ENCODE results near the gene SDR42E2. TPM values are rescaled to one million over a fixed set of nuclear protein-coding genes. Genes with fewer than 3 reads are reported as not detected.

SDR42E2 gene
- total and polyA plus RNA-seq, 4 donors: 0.07 TPM; not detected in 3

DNA sequence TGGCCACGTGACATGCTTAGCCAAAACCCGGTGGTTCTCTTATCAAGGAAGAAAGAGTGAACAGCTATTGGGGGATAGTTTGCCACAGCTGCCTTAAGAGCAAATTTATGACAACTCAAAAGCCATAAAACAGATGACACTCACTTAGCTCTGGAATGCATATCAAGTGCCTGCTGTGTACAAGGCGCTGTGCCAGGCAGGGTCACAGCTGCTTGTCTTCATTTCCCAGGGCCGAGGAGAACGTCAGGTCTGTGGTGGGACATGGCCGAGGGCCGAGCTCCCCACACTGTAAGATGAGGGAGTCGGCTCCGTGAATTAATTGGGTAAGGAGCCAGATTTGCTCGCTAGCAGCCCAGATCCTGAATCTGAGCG is 57.7 kb downstream of the SDR42E2 start:
- Histone ChIP-seq H3K4me3 (ENCODE audit: low read depth in 1 of 3, low read length in 3 of 3) (no peak overlapping the region), H3K27ac (ENCODE audit: low read depth in 1 of 2, low read length in 2 of 2) (peak overlapping the region in 1 of 2 donors; percentile 80), H3K36me3 (ENCODE audit: control insufficient read depth in 4 of 4, insufficient read depth in 3 of 4, low read depth in 1 of 4, low read length in 3 of 4) (no peaks in the 10 kb centered on the region), H3K27me3 (ENCODE audit: control insufficient read depth in 4 of 4, insufficient read depth in 4 of 4, low read length in 3 of 4) (no peaks in the 10 kb centered on the region), H3K9me3 (ENCODE audit: control insufficient read depth in 4 of 4, low read length in 3 of 4) (no peaks in the 10 kb centered on the region), H3K4me1 (ENCODE audit: control insufficient read depth in 4 of 4, insufficient read depth in 4 of 4, low read length in 3 of 4) (peaks cover 2 to 16% (median 6%) of the 10 kb centered on the region in 4 donors), H3K9ac (ENCODE audit: low read depth in 1 of 2, low read length in 2 of 2) (no peak overlapping the region)
- WGBS: 78% methylated on average over 11 of the region's 11 CpGs
- no peak for DNase-seq (ENCODE audit: low spot score)
- TF ChIP-seq RAD21 (IDR thresholded peaks at IDR 0.05) (no peak), JUND (IDR thresholded peaks at IDR 0.05) (no peak), NR2F2 (IDR thresholded peaks at IDR 0.05) (no peak), GABPA (IDR thresholded peaks at IDR 0.05 in 1 of 2, conservative IDR thresholded peaks at IDR 0.05 in 1 of 2) (no peak), HNF4G (IDR thresholded peaks at IDR 0.05) (no peak), TAF1 (conservative IDR thresholded peaks at IDR 0.05) (no peak), EGR1 (IDR thresholded peaks at IDR 0.05; ENCODE audit: low read depth in 2 of 2) (no peak), RXRA (IDR thresholded peaks at IDR 0.05) (no peak), FOXA1 (IDR thresholded peaks at IDR 0.05) (no peak), FOXA2 (IDR thresholded peaks at IDR 0.05) (no peak), SP1 (IDR thresholded peaks at IDR 0.05) (no peak), HNF4A (conservative IDR thresholded peaks at IDR 0.05) (no peak), YY1 (IDR thresholded peaks at IDR 0.05) (no peak)
- TF ChIP-seq, protein P1, sequence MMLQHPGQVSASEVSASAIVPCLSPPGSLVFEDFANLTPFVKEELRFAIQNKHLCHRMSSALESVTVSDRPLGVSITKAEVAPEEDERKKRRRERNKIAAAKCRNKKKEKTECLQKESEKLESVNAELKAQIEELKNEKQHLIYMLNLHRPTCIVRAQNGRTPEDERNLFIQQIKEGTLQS (IDR thresholded peaks at IDR 0.05): no peak
- TF ChIP-seq, protein P2, sequence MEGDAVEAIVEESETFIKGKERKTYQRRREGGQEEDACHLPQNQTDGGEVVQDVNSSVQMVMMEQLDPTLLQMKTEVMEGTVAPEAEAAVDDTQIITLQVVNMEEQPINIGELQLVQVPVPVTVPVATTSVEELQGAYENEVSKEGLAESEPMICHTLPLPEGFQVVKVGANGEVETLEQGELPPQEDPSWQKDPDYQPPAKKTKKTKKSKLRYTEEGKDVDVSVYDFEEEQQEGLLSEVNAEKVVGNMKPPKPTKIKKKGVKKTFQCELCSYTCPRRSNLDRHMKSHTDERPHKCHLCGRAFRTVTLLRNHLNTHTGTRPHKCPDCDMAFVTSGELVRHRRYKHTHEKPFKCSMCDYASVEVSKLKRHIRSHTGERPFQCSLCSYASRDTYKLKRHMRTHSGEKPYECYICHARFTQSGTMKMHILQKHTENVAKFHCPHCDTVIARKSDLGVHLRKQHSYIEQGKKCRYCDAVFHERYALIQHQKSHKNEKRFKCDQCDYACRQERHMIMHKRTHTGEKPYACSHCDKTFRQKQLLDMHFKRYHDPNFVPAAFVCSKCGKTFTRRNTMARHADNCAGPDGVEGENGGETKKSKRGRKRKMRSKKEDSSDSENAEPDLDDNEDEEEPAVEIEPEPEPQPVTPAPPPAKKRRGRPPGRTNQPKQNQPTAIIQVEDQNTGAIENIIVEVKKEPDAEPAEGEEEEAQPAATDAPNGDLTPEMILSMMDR (IDR thresholded peaks at IDR 0.05; ENCODE audit: low read depth, low read length, missing input control): no peak
- TF ChIP-seq, protein P3, sequence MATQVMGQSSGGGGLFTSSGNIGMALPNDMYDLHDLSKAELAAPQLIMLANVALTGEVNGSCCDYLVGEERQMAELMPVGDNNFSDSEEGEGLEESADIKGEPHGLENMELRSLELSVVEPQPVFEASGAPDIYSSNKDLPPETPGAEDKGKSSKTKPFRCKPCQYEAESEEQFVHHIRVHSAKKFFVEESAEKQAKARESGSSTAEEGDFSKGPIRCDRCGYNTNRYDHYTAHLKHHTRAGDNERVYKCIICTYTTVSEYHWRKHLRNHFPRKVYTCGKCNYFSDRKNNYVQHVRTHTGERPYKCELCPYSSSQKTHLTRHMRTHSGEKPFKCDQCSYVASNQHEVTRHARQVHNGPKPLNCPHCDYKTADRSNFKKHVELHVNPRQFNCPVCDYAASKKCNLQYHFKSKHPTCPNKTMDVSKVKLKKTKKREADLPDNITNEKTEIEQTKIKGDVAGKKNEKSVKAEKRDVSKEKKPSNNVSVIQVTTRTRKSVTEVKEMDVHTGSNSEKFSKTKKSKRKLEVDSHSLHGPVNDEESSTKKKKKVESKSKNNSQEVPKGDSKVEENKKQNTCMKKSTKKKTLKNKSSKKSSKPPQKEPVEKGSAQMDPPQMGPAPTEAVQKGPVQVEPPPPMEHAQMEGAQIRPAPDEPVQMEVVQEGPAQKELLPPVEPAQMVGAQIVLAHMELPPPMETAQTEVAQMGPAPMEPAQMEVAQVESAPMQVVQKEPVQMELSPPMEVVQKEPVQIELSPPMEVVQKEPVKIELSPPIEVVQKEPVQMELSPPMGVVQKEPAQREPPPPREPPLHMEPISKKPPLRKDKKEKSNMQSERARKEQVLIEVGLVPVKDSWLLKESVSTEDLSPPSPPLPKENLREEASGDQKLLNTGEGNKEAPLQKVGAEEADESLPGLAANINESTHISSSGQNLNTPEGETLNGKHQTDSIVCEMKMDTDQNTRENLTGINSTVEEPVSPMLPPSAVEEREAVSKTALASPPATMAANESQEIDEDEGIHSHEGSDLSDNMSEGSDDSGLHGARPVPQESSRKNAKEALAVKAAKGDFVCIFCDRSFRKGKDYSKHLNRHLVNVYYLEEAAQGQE (IDR thresholded peaks at IDR 0.05): no peak
- TF ChIP-seq, protein P4, sequence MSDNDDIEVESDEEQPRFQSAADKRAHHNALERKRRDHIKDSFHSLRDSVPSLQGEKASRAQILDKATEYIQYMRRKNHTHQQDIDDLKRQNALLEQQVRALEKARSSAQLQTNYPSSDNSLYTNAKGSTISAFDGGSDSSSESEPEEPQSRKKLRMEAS (IDR thresholded peaks at IDR 0.05): no peak
- TF ChIP-seq, protein P5, sequence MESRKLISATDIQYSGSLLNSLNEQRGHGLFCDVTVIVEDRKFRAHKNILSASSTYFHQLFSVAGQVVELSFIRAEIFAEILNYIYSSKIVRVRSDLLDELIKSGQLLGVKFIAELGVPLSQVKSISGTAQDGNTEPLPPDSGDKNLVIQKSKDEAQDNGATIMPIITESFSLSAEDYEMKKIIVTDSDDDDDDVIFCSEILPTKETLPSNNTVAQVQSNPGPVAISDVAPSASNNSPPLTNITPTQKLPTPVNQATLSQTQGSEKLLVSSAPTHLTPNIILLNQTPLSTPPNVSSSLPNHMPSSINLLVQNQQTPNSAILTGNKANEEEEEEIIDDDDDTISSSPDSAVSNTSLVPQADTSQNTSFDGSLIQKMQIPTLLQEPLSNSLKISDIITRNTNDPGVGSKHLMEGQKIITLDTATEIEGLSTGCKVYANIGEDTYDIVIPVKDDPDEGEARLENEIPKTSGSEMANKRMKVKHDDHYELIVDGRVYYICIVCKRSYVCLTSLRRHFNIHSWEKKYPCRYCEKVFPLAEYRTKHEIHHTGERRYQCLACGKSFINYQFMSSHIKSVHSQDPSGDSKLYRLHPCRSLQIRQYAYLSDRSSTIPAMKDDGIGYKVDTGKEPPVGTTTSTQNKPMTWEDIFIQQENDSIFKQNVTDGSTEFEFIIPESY (IDR thresholded peaks at IDR 0.05): no peak
